GM12864 (cell line): Measurements from ENCODE around the gene KLK10.

Experiments
- DNase-seq: peaks from one replicate; pipeline ENCODE4 v3.0.0-alpha.2; 2011; ENCODE audit warnings: low read depth
- H3K4me3 ChIP-seq: 2 replicates; pipeline ENCODE4 v1.5.1; 2011; ENCODE audit warnings: mild to moderate bottlenecking, low read depth, low read length, control low read depth
- CTCF ChIP-seq: IDR thresholded peaks from 2 replicates; pipeline ENCODE4 v1.5.1; 2011; ENCODE audit warnings: low read depth, mild to moderate bottlenecking, moderate library complexity, low read length, control low read depth, inconsistent platforms; ENCODE audit errors: missing control alignments

The KLK10 gene

GRCh38 chr19:51019544-51019925, at the start of gene KLK10:
Gene KLK10, minus strand, starts transcription at chr19:51019709. Its CDS starts 579 bp downstream, at chr19:51019130.
- TF ChIP-seq CTCF, result no peak
- DNase-seq, result no peak
- H3K4me3 ChIP-seq, result no peak within 1 kb of the TSS

GRCh38 chr19:51066393-51067186, 47.1 kb upstream of the KLK10 start:
- no peak overlapping the region for H3K4me3 ChIP-seq
- DNase-seq, result no peak
- TF ChIP-seq CTCF, result no peak

GRCh38 chr19:51065221-51065960, 45.9 kb upstream of the KLK10 start:
- no peak for TF ChIP-seq CTCF
- no peak for DNase-seq
- H3K4me3 ChIP-seq, result no peak overlapping the region

GRCh38 chr19:51064534-51065220, 45.2 kb upstream of the KLK10 start, which contains the start of gene KLK13:
Gene KLK13, minus strand, starts transcription at chr19:51065092. Its CDS starts 25 bp downstream, at chr19:51065067.
- H3K4me3 ChIP-seq, result no peak within 1 kb of the TSS

GRCh38 chr19:51063664-51064063, 44.2 kb upstream of the KLK10 start:
- TF ChIP-seq CTCF, result no peak
- DNase-seq, result no peak
- H3K4me3 ChIP-seq, result no peak overlapping the region

More at GRCh38 chr19:51064534-51065220, 45.2 kb upstream of the KLK10 start, which contains the start of gene KLK13:
- DNase-seq, result no peak
- no peak for TF ChIP-seq CTCF

GRCh38 chr19:51060973-51061372, 41.5 kb upstream of the KLK10 start:
- no peak overlapping the region for H3K4me3 ChIP-seq
- no peak for DNase-seq
- no peak for TF ChIP-seq CTCF
